ENCODE results near the gene ELMO1. TPM values are rescaled to one million over a fixed set of nuclear protein-coding genes. Genes with fewer than 3 reads are reported as not detected.

ELMO1 gene
- total and polyA plus RNA-seq, 2 of the 13 experiments (the other 11 are each of a cell fraction or from before 2014, with no cell fraction given) = 0.11 to 0.17 TPM

DNA sequence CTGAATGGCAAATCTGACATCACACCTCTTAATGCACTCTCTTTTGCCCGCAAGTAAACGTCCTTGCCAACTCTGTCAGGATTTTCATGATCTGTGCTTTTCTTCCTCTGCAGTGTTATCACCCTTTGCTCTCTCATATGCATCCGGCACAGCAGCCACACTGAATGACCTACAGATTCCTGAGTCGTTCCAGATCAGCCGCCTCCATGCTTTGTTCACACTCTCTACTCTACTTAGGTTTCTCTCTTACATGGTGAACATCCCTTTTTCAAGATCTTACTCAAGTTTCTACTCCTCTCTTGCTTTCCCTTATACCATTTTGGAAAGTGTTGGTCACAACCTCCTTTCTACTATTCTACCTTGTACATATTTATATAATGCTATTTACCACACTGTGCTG lies 596.6 kb downstream of the ELMO1 start:
- DNase-seq (ENCODE audit: low spot score) (no peak), FAIRE-seq (no peak), ATAC-seq (no peak; the same call in 2 of the 3 replicates)
- no TSS peak for BruUV-seq (replicated peaks)
- Histone ChIP-seq H2AFZ (ENCODE audit: low read length) (no peak overlapping the region), H3K4me3 (replicated peaks in 1 of 3; ENCODE audit: insufficient read depth in 1 of 3, low read depth in 2 of 3, low read length in 3 of 3) (no peak overlapping the region), H3K9ac (ENCODE audit: insufficient read depth, low read depth, low read length) (no peak overlapping the region), H3K4me1 (ENCODE audit: insufficient read depth, low read length) (no peaks in the 10 kb centered on the region), H3K9me3 (ENCODE audit: low read length) (peaks cover 9% of the 10 kb centered on the region), H3K4me2 (ENCODE audit: low read depth, low read length) (no peak overlapping the region), H3K79me2 (ENCODE audit: insufficient read depth, low read length) (no peaks in the 10 kb centered on the region), H3K27ac (ENCODE audit: extremely low read length, insufficient read depth, low read length) (no peak overlapping the region), H4K20me1 (ENCODE audit: insufficient read depth, low read length) (no peaks in the 10 kb centered on the region), H3K36me3 (replicated peaks in 1 of 2; ENCODE audit: control insufficient read depth in 1 of 2, insufficient read depth in 2 of 2, low read length in 2 of 2) (no peaks in the 10 kb centered on the region), H3K27me3 (ENCODE audit: control insufficient read depth in 1 of 2, insufficient read depth in 2 of 2, low read length in 2 of 2) (0 out of 5 replicates have a peak, but pooled peaks cover 0 to 8% of the 10 kb centered on the region in 2 experiments)
- TF ChIP-seq, protein P1, sequence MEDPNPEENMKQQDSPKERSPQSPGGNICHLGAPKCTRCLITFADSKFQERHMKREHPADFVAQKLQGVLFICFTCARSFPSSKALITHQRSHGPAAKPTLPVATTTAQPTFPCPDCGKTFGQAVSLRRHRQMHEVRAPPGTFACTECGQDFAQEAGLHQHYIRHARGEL (CRISPR knock-in tag; IDR thresholded peaks at IDR 0.05) = no peak
- TF ChIP-seq SNAI1 (CRISPR knock-in tag; IDR thresholded peaks at IDR 0.05; ENCODE audit: borderline replicate concordance) (no peak), ZNF354B (CRISPR knock-in tag; IDR thresholded peaks at IDR 0.05) (no peak), ZNF879 (CRISPR knock-in tag; IDR thresholded peaks at IDR 0.05) (no peak), THYN1 (CRISPR knock-in tag; IDR thresholded peaks at IDR 0.05; ENCODE audit: borderline replicate concordance, low read depth) (no peak), NBN (conservative IDR thresholded peaks at IDR 0.05) (no peak), SRSF9 (IDR thresholded peaks at IDR 0.05; ENCODE audit: borderline replicate concordance, insufficient read depth, low read depth, low read length, poor library complexity, severe bottlenecking) (no peak), KDM2A (CRISPR knock-in tag; IDR thresholded peaks at IDR 0.05; ENCODE audit: borderline replicate concordance, low read depth) (no peak)
- TF ChIP-seq, protein P2, sequence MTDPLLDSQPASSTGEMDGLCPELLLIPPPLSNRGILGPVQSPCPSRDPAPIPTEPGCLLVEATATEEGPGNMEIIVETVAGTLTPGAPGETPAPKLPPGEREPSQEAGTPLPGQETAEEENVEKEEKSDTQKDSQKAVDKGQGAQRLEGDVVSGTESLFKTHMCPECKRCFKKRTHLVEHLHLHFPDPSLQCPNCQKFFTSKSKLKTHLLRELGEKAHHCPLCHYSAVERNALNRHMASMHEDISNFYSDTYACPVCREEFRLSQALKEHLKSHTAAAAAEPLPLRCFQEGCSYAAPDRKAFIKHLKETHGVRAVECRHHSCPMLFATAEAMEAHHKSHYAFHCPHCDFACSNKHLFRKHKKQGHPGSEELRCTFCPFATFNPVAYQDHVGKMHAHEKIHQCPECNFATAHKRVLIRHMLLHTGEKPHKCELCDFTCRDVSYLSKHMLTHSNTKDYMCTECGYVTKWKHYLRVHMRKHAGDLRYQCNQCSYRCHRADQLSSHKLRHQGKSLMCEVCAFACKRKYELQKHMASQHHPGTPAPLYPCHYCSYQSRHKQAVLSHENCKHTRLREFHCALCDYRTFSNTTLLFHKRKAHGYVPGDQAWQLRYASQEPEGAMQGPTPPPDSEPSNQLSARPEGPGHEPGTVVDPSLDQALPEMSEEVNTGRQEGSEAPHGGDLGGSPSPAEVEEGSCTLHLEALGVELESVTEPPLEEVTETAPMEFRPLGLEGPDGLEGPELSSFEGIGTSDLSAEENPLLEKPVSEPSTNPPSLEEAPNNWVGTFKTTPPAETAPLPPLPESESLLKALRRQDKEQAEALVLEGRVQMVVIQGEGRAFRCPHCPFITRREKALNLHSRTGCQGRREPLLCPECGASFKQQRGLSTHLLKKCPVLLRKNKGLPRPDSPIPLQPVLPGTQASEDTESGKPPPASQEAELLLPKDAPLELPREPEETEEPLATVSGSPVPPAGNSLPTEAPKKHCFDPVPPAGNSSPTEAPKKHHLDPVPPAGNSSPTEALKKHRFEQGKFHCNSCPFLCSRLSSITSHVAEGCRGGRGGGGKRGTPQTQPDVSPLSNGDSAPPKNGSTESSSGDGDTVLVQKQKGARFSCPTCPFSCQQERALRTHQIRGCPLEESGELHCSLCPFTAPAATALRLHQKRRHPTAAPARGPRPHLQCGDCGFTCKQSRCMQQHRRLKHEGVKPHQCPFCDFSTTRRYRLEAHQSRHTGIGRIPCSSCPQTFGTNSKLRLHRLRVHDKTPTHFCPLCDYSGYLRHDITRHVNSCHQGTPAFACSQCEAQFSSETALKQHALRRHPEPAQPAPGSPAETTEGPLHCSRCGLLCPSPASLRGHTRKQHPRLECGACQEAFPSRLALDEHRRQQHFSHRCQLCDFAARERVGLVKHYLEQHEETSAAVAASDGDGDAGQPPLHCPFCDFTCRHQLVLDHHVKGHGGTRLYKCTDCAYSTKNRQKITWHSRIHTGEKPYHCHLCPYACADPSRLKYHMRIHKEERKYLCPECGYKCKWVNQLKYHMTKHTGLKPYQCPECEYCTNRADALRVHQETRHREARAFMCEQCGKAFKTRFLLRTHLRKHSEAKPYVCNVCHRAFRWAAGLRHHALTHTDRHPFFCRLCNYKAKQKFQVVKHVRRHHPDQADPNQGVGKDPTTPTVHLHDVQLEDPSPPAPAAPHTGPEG (CRISPR knock-in tag; IDR thresholded peaks at IDR 0.05) = no peak
- TF ChIP-seq, protein P3, sequence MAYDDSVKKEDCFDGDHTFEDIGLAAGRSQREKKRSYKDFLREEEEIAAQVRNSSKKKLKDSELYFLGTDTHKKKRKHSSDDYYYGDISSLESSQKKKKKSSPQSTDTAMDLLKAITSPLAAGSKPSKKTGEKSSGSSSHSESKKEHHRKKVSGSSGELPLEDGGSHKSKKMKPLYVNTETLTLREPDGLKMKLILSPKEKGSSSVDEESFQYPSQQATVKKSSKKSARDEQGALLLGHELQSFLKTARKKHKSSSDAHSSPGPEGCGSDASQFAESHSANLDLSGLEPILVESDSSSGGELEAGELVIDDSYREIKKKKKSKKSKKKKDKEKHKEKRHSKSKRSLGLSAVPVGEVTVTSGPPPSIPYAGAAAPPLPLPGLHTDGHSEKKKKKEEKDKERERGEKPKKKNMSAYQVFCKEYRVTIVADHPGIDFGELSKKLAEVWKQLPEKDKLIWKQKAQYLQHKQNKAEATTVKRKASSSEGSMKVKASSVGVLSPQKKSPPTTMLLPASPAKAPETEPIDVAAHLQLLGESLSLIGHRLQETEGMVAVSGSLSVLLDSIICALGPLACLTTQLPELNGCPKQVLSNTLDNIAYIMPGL (CRISPR knock-in tag; IDR thresholded peaks at IDR 0.05; ENCODE audit: borderline replicate concordance in 1 of 2, low read depth in 1 of 2) = no peak
- TF ChIP-seq, protein P4, sequence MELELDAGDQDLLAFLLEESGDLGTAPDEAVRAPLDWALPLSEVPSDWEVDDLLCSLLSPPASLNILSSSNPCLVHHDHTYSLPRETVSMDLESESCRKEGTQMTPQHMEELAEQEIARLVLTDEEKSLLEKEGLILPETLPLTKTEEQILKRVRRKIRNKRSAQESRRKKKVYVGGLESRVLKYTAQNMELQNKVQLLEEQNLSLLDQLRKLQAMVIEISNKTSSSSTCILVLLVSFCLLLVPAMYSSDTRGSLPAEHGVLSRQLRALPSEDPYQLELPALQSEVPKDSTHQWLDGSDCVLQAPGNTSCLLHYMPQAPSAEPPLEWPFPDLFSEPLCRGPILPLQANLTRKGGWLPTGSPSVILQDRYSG (CRISPR knock-in tag; IDR thresholded peaks at IDR 0.05) = no peak
- in situ Hi-C loops (cut with HindIII; ENCODE audit: extremely low pct_ligation_motif_present, low pct_unique_long_range_greater_than_20kb) (no loop called here), intact Hi-C loops (cut with micrococcal nuclease; ENCODE audit: unreplicated experiment) (no loop called here)
- WGBS (ENCODE audit: low lambda C conversion rate) = 33% methylated on average over 5 of the region's 5 CpGs
- POLR2A ChIA-PET = no interaction called here
- CTCF ChIA-PET (ENCODE audit: low intra/inter-chr PET ratio, low total read pairs) = no interaction called here

Data from HepG2 (cell line).